ENCODE data around the gene NDRG2. TPM values are rescaled to one million over a fixed set of nuclear protein-coding genes. Genes with fewer than 3 reads are reported as not detected.

Gene NDRG2
- total and polyA plus RNA-seq, 8 donors = 25.6 to 158 (median 131) TPM

DNA sequence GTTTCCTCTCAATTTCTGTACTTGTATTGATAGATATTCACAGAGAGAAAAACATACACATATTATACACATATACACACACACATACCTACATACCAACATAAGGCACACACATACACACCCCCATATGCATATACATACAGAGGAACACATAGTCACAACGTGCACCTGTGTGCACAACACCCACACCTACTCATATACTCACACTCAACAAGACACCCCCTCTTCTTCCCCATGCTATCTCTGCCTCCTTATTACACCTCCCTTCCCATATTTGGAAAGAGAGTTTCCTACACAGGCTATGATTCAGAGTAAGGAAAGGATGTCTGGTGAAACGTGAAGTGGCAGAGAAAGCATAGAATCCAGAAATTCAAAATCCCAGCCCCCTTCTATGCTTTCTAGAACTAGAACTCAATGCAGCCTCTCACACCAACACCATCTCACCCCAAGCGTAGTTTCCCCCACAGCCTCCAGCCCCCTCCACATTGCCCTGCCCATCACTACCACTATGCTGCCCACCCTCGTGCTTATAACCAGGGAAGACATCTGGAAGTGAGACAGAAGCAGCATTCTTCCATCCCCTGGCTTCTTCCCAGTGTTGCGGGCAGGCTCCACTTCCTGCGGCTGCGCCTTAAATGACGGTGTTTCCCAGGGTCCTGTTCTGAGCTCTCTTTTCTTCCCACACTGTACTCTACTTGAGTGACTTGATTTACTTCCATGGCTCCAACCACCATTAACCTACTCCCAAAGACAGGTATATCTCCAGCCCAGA, 35.2 kb upstream of the NDRG2 start:
- H3K9me3 ChIP-seq = no peaks in the 10 kb centered on the region
- no peak for DNase-seq
- H3K4me1 ChIP-seq = no peaks in the 10 kb centered on the region
- TF ChIP-seq, protein P1, sequence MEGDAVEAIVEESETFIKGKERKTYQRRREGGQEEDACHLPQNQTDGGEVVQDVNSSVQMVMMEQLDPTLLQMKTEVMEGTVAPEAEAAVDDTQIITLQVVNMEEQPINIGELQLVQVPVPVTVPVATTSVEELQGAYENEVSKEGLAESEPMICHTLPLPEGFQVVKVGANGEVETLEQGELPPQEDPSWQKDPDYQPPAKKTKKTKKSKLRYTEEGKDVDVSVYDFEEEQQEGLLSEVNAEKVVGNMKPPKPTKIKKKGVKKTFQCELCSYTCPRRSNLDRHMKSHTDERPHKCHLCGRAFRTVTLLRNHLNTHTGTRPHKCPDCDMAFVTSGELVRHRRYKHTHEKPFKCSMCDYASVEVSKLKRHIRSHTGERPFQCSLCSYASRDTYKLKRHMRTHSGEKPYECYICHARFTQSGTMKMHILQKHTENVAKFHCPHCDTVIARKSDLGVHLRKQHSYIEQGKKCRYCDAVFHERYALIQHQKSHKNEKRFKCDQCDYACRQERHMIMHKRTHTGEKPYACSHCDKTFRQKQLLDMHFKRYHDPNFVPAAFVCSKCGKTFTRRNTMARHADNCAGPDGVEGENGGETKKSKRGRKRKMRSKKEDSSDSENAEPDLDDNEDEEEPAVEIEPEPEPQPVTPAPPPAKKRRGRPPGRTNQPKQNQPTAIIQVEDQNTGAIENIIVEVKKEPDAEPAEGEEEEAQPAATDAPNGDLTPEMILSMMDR (IDR thresholded peaks at IDR 0.05) = no peak
- intact Hi-C loops (cut with DNase I) = no loop called here
- no peaks in the 10 kb centered on the region for H3K36me3 ChIP-seq
- H3K4me3 ChIP-seq = no peak overlapping the region
- ATAC-seq = no peak
- no peak overlapping the region for H3K27ac ChIP-seq
- H3K27me3 ChIP-seq = no peaks in the 10 kb centered on the region

DNA sequence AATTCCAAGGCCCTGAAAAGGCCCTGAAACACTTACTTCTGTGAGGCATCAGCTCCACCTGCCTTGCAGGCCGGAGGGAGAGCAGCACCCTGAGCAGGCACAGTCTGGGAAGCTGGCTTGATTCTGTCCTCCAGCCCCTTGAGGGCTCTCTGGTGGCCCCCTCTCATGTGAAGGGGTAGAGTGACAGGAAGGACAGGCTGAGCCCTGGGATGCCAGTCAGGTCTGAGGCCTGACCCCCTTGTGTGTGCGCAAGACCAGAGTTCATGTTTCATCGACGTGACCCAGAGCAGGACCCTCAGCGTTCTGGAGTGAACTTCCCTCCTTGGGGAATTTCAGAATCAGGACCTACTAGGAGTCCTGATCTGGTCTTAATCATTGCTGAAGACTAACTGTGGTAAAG, 34.0 kb upstream of the NDRG2 start:
- Histone ChIP-seq H3K27ac (no peak overlapping the region), H3K9me3 (no peaks in the 10 kb centered on the region), H3K36me3 (no peaks in the 10 kb centered on the region), H3K4me3 (no peak overlapping the region), H3K4me1 (no peaks in the 10 kb centered on the region), H3K27me3 (no peaks in the 10 kb centered on the region)
- intact Hi-C loops (cut with DNase I) = no loop called here
- ATAC-seq (no peak), DNase-seq (no peak)
- TF ChIP-seq, protein P1 (IDR thresholded peaks at IDR 0.05) = no peak

DNA sequence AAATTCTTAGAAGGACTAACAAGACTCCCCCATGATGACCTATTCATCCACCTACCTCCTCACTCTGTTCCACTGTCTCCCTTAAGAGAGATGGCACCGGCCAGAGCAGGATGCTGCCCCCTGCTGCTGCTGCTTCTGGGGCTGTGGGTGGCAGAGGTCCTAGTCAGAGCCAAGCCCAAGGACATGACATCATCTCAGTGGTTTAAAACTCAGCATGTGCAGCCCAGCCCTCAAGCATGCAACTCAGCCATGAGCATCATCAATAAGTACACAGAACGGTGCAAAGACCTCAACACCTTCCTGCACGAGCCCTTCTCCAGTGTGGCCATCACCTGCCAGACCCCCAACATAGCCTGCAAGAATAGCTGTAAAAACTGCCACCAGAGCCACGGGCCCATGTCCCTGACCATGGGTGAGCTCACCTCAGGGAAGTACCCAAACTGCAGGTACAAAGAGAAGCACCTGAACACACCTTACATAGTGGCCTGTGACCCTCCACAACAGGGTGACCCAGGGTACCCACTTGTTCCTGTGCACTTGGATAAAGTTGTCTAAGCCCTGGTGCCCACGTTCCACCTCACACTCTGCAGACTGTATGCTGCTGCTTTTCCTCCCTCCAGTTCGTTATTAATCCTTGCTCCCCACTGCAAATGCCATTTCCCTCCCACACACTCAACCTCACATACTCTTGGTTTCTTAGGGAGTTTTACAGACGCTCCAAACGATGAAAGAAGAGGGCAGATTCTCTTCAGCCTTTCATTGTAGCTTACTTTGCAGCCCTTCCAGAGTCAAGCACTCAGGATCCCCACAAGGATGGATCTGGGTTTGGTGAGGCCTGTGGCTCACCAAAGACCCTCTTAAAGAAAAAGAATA, 33.2 kb upstream of the NDRG2 start, which contains the start of gene RNASE8:
RNASE8 (plus strand) TSS at position 20 of the 873 bp plus-strand sequence; CDS start at position 91, 71 bp downstream.
- H3K27me3 ChIP-seq = no peaks in the 10 kb centered on the region
- TF ChIP-seq, protein P1 (IDR thresholded peaks at IDR 0.05) = no peak
- no peaks in the 10 kb centered on the region for H3K4me1 ChIP-seq
- no peaks in the 10 kb centered on the region for H3K36me3 ChIP-seq
- intact Hi-C loops (cut with DNase I) = no loop called here
- DNase-seq (no peak), ATAC-seq (no peak)
- no peak within 1 kb of the TSS for H3K27ac ChIP-seq
- no peak within 1 kb of the TSS for H3K4me3 ChIP-seq
- no peaks in the 10 kb centered on the region for H3K9me3 ChIP-seq

DNA sequence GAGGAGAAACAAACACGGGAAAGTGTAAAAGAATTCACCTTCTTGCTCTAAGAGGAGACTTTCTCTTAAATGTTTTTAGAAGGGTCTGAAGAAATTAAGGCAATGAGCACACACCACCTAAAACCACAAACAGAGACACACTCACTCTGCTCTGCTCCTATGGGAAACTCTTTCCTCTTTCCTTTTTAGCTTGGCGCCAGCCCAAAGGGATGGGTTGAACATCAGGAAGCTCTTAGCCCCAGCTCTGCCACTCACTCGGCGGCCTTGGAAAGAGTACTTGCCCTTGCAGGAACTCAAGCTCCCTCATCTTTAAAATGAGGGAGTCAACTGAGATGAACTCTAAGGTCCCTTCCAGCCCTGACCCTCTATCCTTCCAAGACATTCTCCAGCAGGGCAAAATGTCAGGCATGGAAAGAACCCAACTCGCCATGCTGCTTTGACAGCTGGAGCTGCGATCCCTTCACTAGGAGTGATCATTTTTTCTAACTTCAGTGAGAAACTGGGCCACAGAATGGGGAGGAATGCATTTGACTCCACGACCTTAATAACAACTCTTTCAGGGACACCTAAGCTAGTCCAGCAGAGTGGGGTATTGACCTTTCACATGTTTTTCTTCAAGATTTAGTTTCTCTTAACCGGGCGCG, 31.8 kb upstream of the NDRG2 start:
- no peaks in the 10 kb centered on the region for H3K36me3 ChIP-seq
- no peak overlapping the region for H3K4me3 ChIP-seq
- H3K4me1 ChIP-seq = no peaks in the 10 kb centered on the region
- H3K9me3 ChIP-seq = no peaks in the 10 kb centered on the region
- no peak for DNase-seq
- no peak for ATAC-seq
- H3K27me3 ChIP-seq = no peaks in the 10 kb centered on the region
- H3K27ac ChIP-seq = no peak overlapping the region
- TF ChIP-seq, protein P1 (IDR thresholded peaks at IDR 0.05) = no peak
- intact Hi-C loops (cut with DNase I) = no loop called here
